GM04503 (cell line): ENCODE data around the gene MDH2.
"Not testable (repeated sequence)": the region's sequence is repeated elsewhere in the genome, so short reads cannot be mapped to it uniquely, and the experiment has no call there.

Source experiments
- DNase-seq: peaks from one replicate; pipeline ENCODE4 v3.0.0-alpha.2; 2012; ENCODE audit warnings: low read depth

Gene MDH2

DNA sequence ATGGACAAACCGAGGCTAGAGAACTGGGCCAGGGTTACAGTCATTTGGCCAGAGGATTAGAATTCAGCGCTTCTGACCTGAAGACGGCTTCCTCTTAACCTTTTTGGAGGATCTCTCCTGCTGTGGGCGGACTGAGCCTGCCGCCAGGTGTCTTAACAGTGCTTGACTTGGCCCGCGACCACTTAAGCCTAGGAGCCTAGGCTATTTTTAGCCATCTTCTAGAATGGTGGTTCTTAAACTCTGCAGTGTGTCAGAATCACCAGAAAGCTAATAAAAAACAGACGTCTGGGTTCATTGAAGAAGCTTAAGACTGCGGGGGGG lies 722 bp downstream of the MDH2 start:
- no peak for DNase-seq

- no peak for DNase-seq
These were observed 1.4 kb downstream of the MDH2 start for GRCh38 chr7:76049295-76049694.

- no peak for DNase-seq
These were observed 2.6 kb downstream of the MDH2 start for GRCh38 chr7:76050545-76050944.

DNA sequence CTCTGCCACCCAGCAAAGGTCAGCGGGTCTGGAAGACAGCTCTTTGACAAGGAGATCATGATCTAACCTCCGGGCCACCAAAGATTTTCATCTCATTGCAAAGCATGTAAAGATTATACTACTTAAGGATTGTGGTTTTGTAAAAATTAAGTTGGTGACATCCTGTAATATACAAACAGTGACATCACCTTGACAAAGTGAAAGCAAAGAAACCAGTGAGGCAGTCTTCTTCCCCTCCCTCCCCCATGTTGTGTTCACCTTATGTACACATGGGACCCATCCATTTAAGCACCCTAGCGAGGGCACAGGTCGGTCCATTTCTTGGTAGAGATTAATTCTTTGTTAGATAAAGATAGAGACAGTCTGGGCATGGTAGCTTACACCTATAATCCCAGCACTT lies 3.9 kb downstream of the MDH2 start:
- DNase-seq, result no peak

DNA sequence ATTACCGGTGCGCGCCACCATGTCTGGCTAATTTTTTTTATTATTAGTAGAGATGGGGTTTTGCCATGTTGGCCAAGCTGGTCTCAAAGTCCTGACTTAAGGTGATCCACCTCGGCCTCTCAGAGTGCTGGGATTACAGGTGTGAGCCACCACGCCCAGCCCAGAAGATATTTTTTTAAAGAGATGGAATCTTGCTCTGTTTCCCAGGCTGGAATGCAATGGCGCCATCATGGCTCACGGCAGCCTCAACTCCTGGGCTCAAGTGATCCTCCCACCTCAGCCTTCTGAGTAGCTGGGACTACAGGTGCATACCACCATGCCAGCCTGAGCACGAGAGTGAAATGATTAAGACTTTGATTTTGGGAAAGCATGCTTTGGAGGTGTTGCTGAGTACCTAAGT lies 4.8 kb downstream of the MDH2 start:
- not testable (repeated sequence) for DNase-seq

DNA sequence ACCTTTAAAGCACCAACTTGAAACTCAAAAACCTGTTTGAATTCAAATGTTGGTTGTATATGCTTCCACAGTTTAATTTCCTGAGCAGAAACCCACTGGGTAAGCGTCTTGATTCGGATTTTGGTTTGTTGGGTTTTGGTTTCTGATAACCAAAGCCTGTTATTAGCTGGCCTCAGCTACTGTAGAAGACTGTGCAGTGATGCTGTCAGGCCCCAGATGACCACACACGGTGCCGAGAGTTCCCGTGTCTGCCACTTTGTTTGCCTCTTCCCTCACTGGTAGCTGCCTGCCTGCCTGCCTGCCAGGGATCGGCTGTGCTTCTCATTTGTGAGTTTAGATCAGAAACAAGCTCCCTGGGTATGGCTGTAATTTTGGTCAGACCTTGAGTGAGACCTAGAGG lies 5.6 kb downstream of the MDH2 start:
- DNase-seq, result no peak

- DNase-seq, result no peak
These were observed 6.5 kb downstream of the MDH2 start for GRCh38 chr7:76054123-76055120.

DNA sequence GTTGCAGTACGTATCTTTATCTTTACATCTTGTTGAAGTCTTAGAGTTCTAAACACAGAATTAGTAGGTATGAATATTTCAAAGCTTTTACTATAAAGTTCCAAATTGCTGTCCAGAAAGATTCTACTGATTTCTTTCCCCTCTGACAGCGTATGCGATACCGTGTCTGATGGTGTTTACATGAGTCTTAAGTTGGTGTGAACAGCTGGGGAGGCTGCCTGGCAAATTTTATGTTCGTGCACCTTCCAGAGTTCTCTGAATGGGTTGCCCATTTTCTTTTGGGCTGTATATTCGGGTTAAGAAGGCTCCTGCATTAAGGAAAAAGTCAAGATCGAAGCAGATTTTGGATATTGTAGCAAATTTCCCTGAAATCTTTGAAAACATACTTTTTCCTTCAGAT lies 8.3 kb downstream of the MDH2 start:
- DNase-seq, result no peak

DNA sequence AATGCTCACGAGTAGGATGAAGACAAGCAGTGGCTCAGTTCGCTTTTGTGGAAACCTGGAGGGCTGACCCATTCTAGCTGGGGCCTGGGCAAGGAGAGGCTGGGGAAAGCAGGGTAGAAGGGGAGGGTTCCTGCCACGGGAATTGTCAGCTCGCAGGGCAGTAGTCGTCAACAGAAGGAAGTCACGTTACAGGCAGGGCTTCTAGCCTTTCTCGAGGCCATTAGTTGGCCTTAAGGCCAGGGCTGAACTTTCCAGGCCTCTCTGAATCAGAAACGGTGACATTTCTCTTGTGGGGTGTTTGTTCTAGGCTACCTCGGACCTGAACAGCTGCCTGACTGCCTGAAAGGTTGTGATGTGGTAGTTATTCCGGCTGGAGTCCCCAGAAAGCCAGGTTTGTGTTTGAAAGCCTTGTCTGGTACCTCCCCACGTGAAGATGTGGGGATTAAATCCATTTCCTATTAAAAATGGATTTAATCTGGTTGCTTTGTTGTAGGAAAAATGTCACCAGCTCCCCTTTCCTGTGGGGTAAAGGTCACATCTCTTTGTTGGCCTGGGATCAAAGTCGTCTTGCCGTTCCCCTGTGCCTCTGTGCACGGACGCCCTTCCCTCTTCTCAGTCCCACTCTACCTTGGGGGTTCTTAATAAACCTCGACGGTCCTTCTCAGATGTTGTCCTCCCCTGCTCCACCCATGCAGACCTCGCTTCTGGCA lies 9.4 kb downstream of the MDH2 start:
- DNase-seq, result no peak

DNA sequence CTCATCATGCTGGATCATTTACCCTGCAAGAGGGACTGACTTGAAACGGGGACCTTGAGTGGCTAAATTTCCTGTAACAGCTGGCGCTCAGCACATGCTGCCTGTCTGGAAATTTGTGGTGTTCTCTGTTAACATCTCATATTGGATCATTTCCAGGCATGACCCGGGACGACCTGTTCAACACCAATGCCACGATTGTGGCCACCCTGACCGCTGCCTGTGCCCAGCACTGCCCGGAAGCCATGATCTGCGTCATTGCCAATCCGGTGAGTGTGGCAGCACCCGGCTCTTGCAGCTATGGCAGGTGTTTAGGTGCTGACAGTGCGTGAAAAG lies 9.9 kb downstream of the MDH2 start:
- DNase-seq, result no peak

DNA sequence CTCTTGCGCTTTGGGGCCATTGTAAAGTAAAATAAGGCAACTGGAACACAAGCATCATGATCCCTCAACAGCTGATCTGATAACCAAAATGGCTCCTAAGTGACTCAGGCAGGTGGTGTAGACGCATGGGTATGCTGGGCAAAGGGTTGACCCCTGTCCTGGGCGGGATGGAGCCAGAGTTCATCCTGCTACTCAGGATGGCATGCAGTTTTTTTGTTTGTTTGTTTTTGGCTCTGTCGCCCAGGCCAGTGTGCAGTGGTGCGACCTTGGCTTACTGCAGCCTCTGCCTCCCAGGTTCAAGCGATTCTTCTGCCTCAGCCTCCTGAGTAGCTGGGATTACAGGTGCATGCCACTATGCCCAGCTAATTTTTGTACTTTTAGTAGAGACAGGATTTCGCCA lies 10.8 kb downstream of the MDH2 start:
- not testable (repeated sequence) for DNase-seq

- no peak for DNase-seq
These were observed 12.9 kb downstream of the MDH2 start for GRCh38 chr7:76060842-76061241.

DNA sequence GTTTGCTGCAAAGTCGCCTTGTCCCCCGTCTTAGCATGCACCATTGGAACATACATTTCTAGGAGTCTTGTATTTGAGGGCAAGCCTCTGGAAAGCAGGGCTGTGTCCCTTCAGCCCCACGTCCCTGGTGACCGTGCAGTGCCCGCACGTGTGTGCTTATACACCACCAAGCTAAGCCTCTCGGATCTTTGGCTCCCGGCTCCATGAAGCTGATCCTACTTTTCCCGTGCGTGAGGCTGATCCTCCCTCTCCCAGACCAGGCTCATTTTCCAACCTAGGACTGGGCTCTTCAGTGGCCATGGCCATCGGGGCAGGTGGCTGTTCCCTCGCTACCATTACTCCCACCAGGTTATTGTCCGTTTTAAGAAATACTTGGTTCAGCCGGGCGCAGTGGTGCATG lies 14.3 kb downstream of the MDH2 start:
- DNase-seq, result no peak

GRCh38 chr7:76063114-76063513 lies 15.2 kb downstream of the MDH2 start:
- no peak for DNase-seq

GRCh38 chr7:76063525-76063924 lies 15.6 kb downstream of the MDH2 start:
- DNase-seq, result no peak

DNA sequence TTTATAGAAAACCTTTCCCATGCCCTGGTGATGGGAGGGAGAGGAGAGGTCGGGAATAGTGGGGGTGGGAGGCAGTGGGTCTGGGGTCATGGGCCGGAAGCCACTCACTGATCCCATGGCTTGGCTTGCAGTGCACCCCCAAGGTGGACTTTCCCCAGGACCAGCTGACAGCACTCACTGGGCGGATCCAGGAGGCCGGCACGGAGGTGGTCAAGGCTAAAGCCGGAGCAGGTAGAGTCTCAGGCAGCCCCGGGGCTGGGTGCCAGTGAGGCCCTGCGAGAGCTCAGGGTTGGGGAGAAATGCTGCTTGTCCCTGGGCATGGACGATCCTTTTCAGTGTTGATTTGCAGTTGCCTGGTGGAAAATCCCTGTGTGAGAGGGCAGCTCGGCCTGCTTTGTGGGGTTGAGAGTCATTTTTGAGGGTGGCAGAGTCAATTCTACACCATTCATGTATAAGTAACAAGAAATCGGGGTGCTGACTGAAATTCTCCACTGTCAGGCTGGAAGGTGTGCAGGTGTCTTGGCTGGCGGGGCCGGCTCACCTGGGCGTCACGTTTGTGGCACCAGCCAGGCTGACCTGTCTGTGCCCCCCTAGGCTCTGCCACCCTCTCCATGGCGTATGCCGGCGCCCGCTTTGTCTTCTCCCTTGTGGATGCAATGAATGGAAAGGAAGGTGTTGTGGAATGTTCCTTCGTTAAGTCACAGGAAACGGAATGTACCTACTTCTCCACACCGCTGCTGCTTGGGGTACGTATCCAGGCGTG lies 16.5 kb downstream of the MDH2 start:
- no peak for DNase-seq

DNA sequence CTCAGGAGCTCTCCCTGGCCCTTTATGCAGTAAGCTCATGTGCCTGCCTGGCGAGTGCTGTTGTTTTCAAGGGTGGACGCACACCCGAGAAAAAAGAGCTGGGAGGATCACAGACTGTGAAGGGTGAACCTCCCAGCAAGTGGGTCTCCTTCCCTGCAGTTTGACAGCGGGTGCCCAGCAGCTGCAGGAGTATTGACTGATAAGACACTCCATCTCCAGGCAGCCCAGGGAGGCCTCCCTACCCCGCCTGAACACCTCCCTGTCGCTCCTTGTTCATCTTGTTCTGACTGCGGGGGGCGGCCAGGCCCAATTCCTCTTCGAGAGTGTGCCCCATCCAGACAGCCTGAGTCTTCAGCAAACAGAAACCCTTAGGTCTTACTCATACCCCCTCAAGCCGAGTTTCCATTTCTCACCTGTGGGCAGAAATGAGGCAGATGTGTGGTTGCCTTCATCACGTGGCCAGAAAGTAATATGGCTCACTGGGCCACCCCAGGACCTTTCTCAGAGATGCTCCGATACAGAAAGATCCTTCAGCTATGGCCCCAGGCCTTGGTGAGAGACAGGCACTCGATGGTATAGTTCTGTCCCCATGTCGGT lies 17.2 kb downstream of the MDH2 start:
- DNase-seq, result no peak

GRCh38 chr7:76066716-76067503 lies 19.0 kb downstream of the MDH2 start:
- no peak for DNase-seq

DNA sequence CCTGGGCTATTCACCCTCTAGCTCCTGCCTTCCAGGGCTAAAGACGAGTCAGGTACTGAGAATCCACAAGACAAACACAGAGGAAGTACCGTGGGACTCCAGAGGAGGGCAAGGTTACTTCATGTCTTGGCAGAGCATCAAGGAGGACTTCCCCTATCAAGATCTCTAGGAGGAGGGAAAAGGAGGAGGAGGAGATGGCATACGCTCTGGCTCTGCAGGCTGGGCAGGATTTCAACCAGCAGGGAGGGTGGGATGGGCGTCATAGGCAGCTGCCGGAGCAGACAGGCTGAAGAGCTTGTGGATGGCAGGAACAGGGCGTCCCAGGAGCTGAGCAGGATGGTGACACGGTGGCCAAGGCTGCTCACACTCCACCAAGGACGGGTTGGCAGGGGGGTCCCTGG lies 21.3 kb downstream of the MDH2 start:
- peak; percentile 73 for DNase-seq

DNA sequence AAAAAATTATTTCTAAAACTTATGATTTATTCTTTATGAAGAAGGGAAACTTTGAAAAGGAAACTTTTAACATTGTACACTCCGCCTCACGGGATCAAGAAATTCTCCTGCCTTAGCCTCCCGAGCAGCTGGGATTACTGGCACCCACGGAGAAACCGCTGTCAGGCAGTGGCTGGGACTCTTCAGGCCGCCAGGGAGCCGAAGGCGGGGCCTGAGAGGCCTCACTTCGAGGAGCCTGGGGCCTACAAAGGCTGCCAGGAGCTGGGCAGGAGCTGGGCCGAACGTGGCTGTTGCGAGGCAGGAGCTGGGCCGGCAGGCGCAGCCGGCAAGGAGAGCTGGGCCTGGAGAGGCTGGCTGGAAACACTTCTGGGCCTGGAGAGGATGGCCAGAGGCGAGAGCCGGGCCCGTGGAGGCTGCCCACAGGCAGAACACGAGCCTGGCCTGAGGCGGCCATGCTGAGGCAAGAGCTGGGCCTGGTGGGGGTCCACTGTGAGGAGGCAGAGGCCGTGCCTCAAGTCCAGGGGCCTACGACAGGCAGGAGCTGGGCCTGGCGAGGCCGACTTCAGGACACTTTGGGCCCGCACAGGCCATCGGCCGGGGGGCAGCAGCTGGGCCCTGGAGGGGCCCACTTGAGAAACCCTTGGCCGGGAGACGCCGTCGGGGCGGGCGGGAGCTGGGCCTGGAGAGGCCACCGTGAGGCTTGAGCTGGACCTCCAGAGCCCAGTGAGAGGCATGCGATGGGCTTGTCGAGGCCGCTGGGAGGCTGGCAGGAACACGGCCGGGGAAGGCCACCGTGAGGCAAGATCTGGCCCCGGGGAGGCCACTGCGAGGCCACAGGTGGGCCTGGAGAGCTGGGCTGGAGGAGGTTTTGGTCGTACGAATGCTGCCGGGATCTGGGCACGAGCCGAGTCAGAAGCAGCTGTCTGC lies 23.7 kb downstream of the MDH2 start:
- no peak for DNase-seq
